SU-DHL-6 (cell line): Measurements from ENCODE around the gene CERS1.

Source experiments
- H2AFZ ChIP-seq: fragments of 200-600 bp; sonication (generic); 2 replicates; pipeline ENCODE4 v1.6.1; 2014; ENCODE audit warnings: low read depth, mild to moderate bottlenecking, moderate library complexity, mixed read lengths, antibody characterized with exemption, low read length; ENCODE audit not compliant: severe bottlenecking
- H3F3A ChIP-seq: fragments of 200-600 bp; shearing (Covaris generic); 2 replicates; pipeline ENCODE4 v1.6.0; 2016; ENCODE audit warnings: antibody characterized with exemption, mild to moderate bottlenecking; ENCODE audit not compliant: insufficient read depth
- H3K27ac ChIP-seq: fragments of 200-600 bp; sonication (generic); 2 replicates; pipeline ENCODE4 v1.5.1; 2016; ENCODE audit warnings: low read depth, mild to moderate bottlenecking, low read length, moderate library complexity, mixed read lengths
- H3K27me3 ChIP-seq: fragments of 200-600 bp; sonication (generic), shearing (Covaris generic); 2 replicates; pipeline ENCODE4 v1.6.0; 2014; ENCODE audit warnings: mild to moderate bottlenecking, low read length
- H3K36me3 ChIP-seq: fragments of 200-600 bp; sonication (generic); 2 replicates; pipeline ENCODE4 v1.6.1; 2014; ENCODE audit warnings: mild to moderate bottlenecking, low read length, mixed read lengths
- H3K4me2 ChIP-seq: fragments of 300-600, 200-600 bp; shearing (Covaris generic), sonication (generic); 2 replicates; pipeline ENCODE4 v1.6.0; 2014; ENCODE audit warnings: low read length, low read depth, mild to moderate bottlenecking; ENCODE audit not compliant: poor library complexity, severe bottlenecking
- H3K4me3 ChIP-seq: fragments of 200-600 bp; sonication (generic); 2 replicates; pipeline ENCODE4 v1.5.1; 2014; ENCODE audit warnings: antibody characterized with exemption, low read length, mild to moderate bottlenecking, mixed read lengths; ENCODE audit not compliant: insufficient read depth, poor library complexity, severe bottlenecking
- H3K79me2 ChIP-seq: fragments of 200-600 bp; sonication (generic); 2 replicates; pipeline ENCODE4 v1.6.1; 2014; ENCODE audit warnings: mild to moderate bottlenecking, low read length, moderate library complexity; ENCODE audit not compliant: insufficient read depth
- H3K9ac ChIP-seq: fragments of 200-600 bp; sonication (generic); 2 replicates; pipeline ENCODE4 v1.7.0; 2014; ENCODE audit warnings: mild to moderate bottlenecking, low read length
- H3K9me2 ChIP-seq: fragments of 200-600 bp; sonication (generic); replicated peaks from 2 replicates; pipeline ENCODE4 v1.6.1; 2014; ENCODE audit warnings: low read length; ENCODE audit not compliant: insufficient read depth
- H3K9me3 ChIP-seq: fragments of 200-600 bp; sonication (generic); 2 replicates; pipeline ENCODE4 v1.6.1; 2014; ENCODE audit warnings: low read length, mixed read lengths; ENCODE audit not compliant: insufficient read depth
- H4K20me1 ChIP-seq: fragments of 200-600 bp; sonication (generic); 2 replicates; pipeline ENCODE4 v1.6.1; 2014; ENCODE audit warnings: low read depth, mild to moderate bottlenecking, antibody characterized with exemption, low read length, moderate library complexity, mixed read lengths
- EZH2phosphoT487 ChIP-seq: fragments of 200-600 bp; sonication (generic), shearing (Covaris generic); conservative IDR thresholded peaks from 2 replicates; pipeline ENCODE4 v1.6.1; 2018; ENCODE audit warnings: mild to moderate bottlenecking, antibody characterized with exemption, low read length, moderate library complexity, mixed read lengths
- TF ChIP-seq, protein P1 (sequence below): fragments of 200-600 bp; sonication (generic); IDR thresholded peaks from one replicate; pipeline ENCODE4 v1.5.1; 2017; ENCODE audit warnings: antibody characterized with exemption, mild to moderate bottlenecking, low read length, moderate library complexity; ENCODE audit not compliant: insufficient read depth, poor library complexity, severe bottlenecking

Gene CERS1

DNA sequence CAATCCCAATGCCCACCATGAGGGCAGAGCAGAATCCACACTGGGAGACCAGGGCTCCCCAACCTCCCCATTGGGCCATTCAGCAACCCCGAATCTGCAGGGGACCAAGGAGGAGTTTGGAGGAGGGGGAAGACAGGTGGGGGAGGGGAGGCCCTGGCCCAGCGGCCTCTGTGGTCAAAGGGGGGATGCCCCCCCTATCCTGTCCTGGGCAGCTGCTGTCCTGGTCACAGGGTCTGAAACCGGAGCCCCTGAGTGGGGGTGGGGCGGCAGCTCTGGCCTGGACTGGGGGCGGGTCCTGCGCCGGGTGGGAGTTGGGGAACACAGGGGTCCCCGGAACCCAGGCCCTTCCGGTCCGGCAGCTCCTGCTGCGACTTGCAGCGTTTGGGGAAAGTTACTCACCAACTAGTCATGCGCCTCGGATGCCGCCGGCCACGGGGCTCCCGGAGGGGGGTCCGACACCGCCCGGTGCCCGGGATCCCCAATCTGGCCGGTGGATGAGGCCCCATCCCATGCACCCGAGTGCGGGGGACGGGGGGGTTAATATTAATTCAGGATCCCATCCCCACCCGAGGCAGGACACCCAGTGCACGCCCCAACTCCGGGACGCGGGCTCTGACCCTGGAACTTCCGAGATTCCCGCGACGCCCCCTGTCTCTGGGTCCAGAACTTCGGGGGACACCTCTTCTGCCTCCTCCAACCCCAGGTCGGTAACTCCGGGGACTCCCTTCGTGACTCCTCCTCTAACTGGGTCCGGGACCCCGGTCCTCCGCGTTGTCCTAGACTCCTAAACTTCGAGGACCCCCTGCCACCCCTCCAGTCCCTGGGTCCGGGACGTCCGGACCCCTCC is 44.2 kb upstream of the CERS1 start:
- H3K9me3 ChIP-seq: no peaks in the 10 kb centered on the region
- H2AFZ ChIP-seq: peak overlapping the region; percentile 52
- H3K79me2 ChIP-seq: peaks cover 13% of the 10 kb centered on the region
- no peaks in the 10 kb centered on the region for H4K20me1 ChIP-seq
- peak overlapping the region; percentile 88 for H3K9ac ChIP-seq
- no peaks in the 10 kb centered on the region for H3K36me3 ChIP-seq
- no peaks in the 10 kb centered on the region for H3K27me3 ChIP-seq
- H3K4me3 ChIP-seq: peak overlapping the region; percentile 84
- no peaks in the 10 kb centered on the region for H3K9me2 ChIP-seq
- H3K4me2 ChIP-seq: peak overlapping the region; percentile 82
- TF ChIP-seq EZH2phosphoT487: no peak
- TF ChIP-seq, protein P1, sequence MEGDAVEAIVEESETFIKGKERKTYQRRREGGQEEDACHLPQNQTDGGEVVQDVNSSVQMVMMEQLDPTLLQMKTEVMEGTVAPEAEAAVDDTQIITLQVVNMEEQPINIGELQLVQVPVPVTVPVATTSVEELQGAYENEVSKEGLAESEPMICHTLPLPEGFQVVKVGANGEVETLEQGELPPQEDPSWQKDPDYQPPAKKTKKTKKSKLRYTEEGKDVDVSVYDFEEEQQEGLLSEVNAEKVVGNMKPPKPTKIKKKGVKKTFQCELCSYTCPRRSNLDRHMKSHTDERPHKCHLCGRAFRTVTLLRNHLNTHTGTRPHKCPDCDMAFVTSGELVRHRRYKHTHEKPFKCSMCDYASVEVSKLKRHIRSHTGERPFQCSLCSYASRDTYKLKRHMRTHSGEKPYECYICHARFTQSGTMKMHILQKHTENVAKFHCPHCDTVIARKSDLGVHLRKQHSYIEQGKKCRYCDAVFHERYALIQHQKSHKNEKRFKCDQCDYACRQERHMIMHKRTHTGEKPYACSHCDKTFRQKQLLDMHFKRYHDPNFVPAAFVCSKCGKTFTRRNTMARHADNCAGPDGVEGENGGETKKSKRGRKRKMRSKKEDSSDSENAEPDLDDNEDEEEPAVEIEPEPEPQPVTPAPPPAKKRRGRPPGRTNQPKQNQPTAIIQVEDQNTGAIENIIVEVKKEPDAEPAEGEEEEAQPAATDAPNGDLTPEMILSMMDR: no peak
- H3K27ac ChIP-seq: peak overlapping the region; percentile 50
- peaks cover 12% of the 10 kb centered on the region; the same call in 1 of the 2 replicates for H3F3A ChIP-seq

DNA sequence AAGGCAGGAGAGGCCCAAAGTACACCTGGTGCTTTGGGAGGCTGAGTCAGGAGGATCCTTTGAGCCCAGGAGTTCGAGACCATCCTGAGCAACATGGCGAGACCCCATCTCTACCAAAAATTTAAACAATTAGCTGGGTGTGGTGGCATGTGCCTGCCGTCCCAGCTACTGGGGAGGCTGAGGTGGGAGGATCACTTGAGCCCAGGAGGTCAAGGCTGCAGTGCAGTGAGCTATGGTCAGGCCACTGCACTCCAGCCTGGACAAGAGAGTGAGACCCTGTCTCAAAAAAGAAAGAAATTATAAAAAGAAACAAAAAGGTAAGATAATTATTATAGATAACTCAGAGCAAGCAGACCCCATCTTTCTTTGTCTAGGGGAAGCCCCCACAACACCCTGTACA is 43.2 kb upstream of the CERS1 start:
- no peaks in the 10 kb centered on the region for H3K27me3 ChIP-seq
- no peaks in the 10 kb centered on the region for H3K9me3 ChIP-seq
- 0 out of 2 replicates have a peak overlapping the region, but pooled peaks have one; percentile 88 for H3K9ac ChIP-seq
- no peak for TF ChIP-seq EZH2phosphoT487
- TF ChIP-seq, protein P1: no peak
- no peak overlapping the region for H3K27ac ChIP-seq
- H3K36me3 ChIP-seq: no peaks in the 10 kb centered on the region
- H3K4me3 ChIP-seq: peak overlapping the region; percentile 84
- peaks cover 13% of the 10 kb centered on the region for H3K79me2 ChIP-seq
- peaks cover 8% of the 10 kb centered on the region; the same call in 1 of the 2 replicates for H3F3A ChIP-seq
- H4K20me1 ChIP-seq: no peaks in the 10 kb centered on the region
- H2AFZ ChIP-seq: no peak overlapping the region
- peak overlapping the region; percentile 82 for H3K4me2 ChIP-seq
- H3K9me2 ChIP-seq: no peaks in the 10 kb centered on the region

GRCh38 chr19:18933297-18933696 is 37.3 kb upstream of the CERS1 start:
- no peak overlapping the region for H3K9ac ChIP-seq
- H3K9me3 ChIP-seq: no peaks in the 10 kb centered on the region
- no peak overlapping the region for H2AFZ ChIP-seq
- H3K4me2 ChIP-seq: no peak overlapping the region
- H3K9me2 ChIP-seq: no peaks in the 10 kb centered on the region
- no peak overlapping the region for H3K4me3 ChIP-seq
- no peak overlapping the region for H3K27ac ChIP-seq
- TF ChIP-seq, protein P1: no peak
- TF ChIP-seq EZH2phosphoT487: no peak
- no peaks in the 10 kb centered on the region for H3K79me2 ChIP-seq
- no peaks in the 10 kb centered on the region for H3K27me3 ChIP-seq
- H4K20me1 ChIP-seq: no peaks in the 10 kb centered on the region
- no peaks in the 10 kb centered on the region for H3K36me3 ChIP-seq
- H3F3A ChIP-seq: no peaks in the 10 kb centered on the region
